Endothelial cell of umbilical vein (primary cell): Measurements from ENCODE around the gene XRCC4. TPM values are rescaled to one million over a fixed set of nuclear protein-coding genes. Genes with fewer than 3 reads are reported as not detected.

ENCODE experiments used
- BruUV-seq: library from RNA; stranded (reverse); fragments of 400-500 nt; replicated peaks from 2 replicates; lab custom pipeline; 2021; lab: Mats Ljungman, UMichigan
- CTCF ChIA-PET: fragments of 300-600, 350-600 bp; sonication (Branson Sonifier 250); formaldehyde crosslinking; loops from one replicate; lab custom pipeline; 2021; ENCODE audit warnings: antibody characterized with exemption, inconsistent platforms; lab: Charles Lee
- POLR2A ChIA-PET: fragments of 300-600, 350-600 bp; sonication (Branson Sonifier 250); formaldehyde crosslinking; loops from one replicate; lab custom pipeline; 2021; ENCODE audit warnings: antibody characterized with exemption, inconsistent platforms; lab: Charles Lee
- DNase-seq: peaks from one replicate; pipeline ENCODE4 v3.0.0-alpha.2; 2011; ENCODE audit warnings: low read depth, low spot score
- FAIRE-seq: peaks from 2 replicates; lab custom pipeline; 2011; peaks lifted over from hg19 to GRCh38; lab: Jason Lieb, UNC
- H2AFZ ChIP-seq: 2 replicates; pipeline ENCODE4 v1.6.0; 2012; ENCODE audit warnings: low read depth, low read length, control low read depth, inconsistent platforms
- H3K27ac ChIP-seq: 2 replicates; pipeline ENCODE4 v1.5.1; 2011; ENCODE audit warnings: low read depth, mild to moderate bottlenecking, control low read depth, low read length, moderate library complexity; ENCODE audit not compliant: insufficient read depth
- H3K27me3 ChIP-seq, 2 experiments: 2 replicates each; pipeline versions ENCODE4 v1.6.0 to v1.6.1; 2011; ENCODE audit warnings: low read length in 2 of 2, mixed read lengths in 1 of 2; ENCODE audit not compliant: control insufficient read depth in 2 of 2, insufficient read depth in 2 of 2
- H3K36me3 ChIP-seq, 2 experiments: 2 replicates in 1 of 2; 3 replicates in 1 of 2; pipeline ENCODE4 v1.5.1; 2011; ENCODE audit warnings: low read length in 2 of 2, mild to moderate bottlenecking in 1 of 2, moderate library complexity in 1 of 2; ENCODE audit not compliant: control insufficient read depth in 2 of 2, insufficient read depth in 2 of 2; ENCODE audit errors: extremely low read depth in 1 of 2
- H3K4me1 ChIP-seq: 3 replicates; pipeline ENCODE4 v1.5.1; 2011; ENCODE audit warnings: mild to moderate bottlenecking, low read length; ENCODE audit not compliant: control insufficient read depth, insufficient read depth; ENCODE audit errors: extremely low read depth
- H3K4me2 ChIP-seq: 2 replicates; pipeline ENCODE4 v1.6.1; 2011; ENCODE audit warnings: low read length, control low read depth, mixed read lengths; ENCODE audit not compliant: insufficient read depth
- H3K4me3 ChIP-seq, 3 experiments: fragments of 200-600 bp in 1 of 3; sonication (generic), shearing (Covaris generic) in 1 of 3; replicated peaks in 1 of 3; 2 replicates each; pipeline ENCODE4 v1.5.1; 2011 to 2016; ENCODE audit warnings: control low read depth in 3 of 3, low read length in 3 of 3, mild to moderate bottlenecking in 2 of 3, inconsistent platforms in 1 of 3, low read depth in 1 of 3, moderate library complexity in 1 of 3; ENCODE audit not compliant: insufficient read depth in 1 of 3
- H3K79me2 ChIP-seq: 2 replicates; pipeline ENCODE4 v1.6.0; 2012; ENCODE audit warnings: low read length, inconsistent platforms; ENCODE audit not compliant: control insufficient read depth, insufficient read depth
- H3K9ac ChIP-seq: replicated peaks from 2 replicates; pipeline ENCODE3; 2011; ENCODE audit warnings: low read length, control low read depth; ENCODE audit not compliant: insufficient read depth; ENCODE audit errors: extremely low read depth
- H3K9me1 ChIP-seq: replicated peaks from 3 replicates; pipeline ENCODE4 v1.6.0; 2011; ENCODE audit warnings: mild to moderate bottlenecking, low read length; ENCODE audit not compliant: control insufficient read depth, insufficient read depth; ENCODE audit errors: extremely low read depth
- H3K9me3 ChIP-seq: replicated peaks from 2 replicates; pipeline ENCODE4 v1.5.1; 2012; ENCODE audit warnings: low read length, inconsistent platforms; ENCODE audit not compliant: control insufficient read depth, insufficient read depth
- H4K20me1 ChIP-seq: replicated peaks from 2 replicates; pipeline ENCODE3; 2011; ENCODE audit warnings: mild to moderate bottlenecking, low read length; ENCODE audit not compliant: control insufficient read depth, insufficient read depth; ENCODE audit errors: extremely low read depth
- EZH2 ChIP-seq: IDR thresholded peaks from 2 replicates; pipeline ENCODE4 v1.6.1; 2012; ENCODE audit warnings: borderline replicate concordance, low read depth, mild to moderate bottlenecking, moderate library complexity, low read length, inconsistent platforms; ENCODE audit not compliant: severe bottlenecking
- FOS ChIP-seq: IDR thresholded peaks from 2 replicates; pipeline ENCODE4 v1.6.1; 2011; ENCODE audit warnings: mild to moderate bottlenecking, low read length, moderate library complexity, borderline replicate concordance; ENCODE audit not compliant: insufficient read depth
- GATA2 ChIP-seq: IDR thresholded peaks from 2 replicates; pipeline ENCODE4 v1.7.0; 2011; ENCODE audit warnings: low read depth, mild to moderate bottlenecking, moderate library complexity, mixed read lengths, low read length; ENCODE audit not compliant: insufficient read length, insufficient read depth
- JUN ChIP-seq: IDR thresholded peaks from 2 replicates; pipeline ENCODE4 v1.6.1; 2011; ENCODE audit warnings: borderline replicate concordance, low read depth; ENCODE audit not compliant: insufficient read length, insufficient read depth
- MYC ChIP-seq: IDR thresholded peaks from one replicate; pipeline ENCODE4 v1.6.1; 2011; ENCODE audit warnings: mild to moderate bottlenecking, low read depth, low read length
- POLR2A ChIP-seq: IDR thresholded peaks from 2 replicates; pipeline ENCODE4 v1.6.1; 2012; ENCODE audit warnings: low read depth, mild to moderate bottlenecking, control low read depth, low read length
- POLR2AphosphoS5 ChIP-seq: IDR thresholded peaks from 2 replicates; pipeline ENCODE4 v1.6.1; 2012; ENCODE audit warnings: low read depth, mild to moderate bottlenecking, control low read depth, low read length, moderate library complexity; ENCODE audit not compliant: insufficient read depth
- dilution Hi-C: fragments of 300-500 bp; cut with MboI; formaldehyde crosslinking; loops from one replicate; pipeline ENCODE4 v1.15.0; 2019; ENCODE audit warnings: low sequenced_read_pairs; ENCODE audit not compliant: extremely low pct_ligation_motif_present
- intact Hi-C: fragments of 100-400 bp; cut with micrococcal nuclease; formaldehyde crosslinking; loops from one replicate; pipeline ENCODE4 v1.10.0; 2022
- polyA plus RNA-seq, 4 experiments: library from polyadenylated mRNA; depleted of rRNA in 3 of 4; stranded (reverse) in 3 of 4; unstranded in 1 of 4; fragments of >200 nt; gene quantifications; 2 replicates each; pipeline versions ENCODE4 v1.2.1 to v1.2.3, GENCODE V29; 2011 to 2012; ENCODE audit warnings: missing spikeins in 1 of 4
- total RNA-seq: library from RNA; stranded (reverse); gene quantifications from 2 replicates; pipeline ENCODE4 v1.2.3, GENCODE V29; 2021
- TF ChIP-seq, protein P1 (sequence below): IDR thresholded peaks from 2 replicates; pipeline ENCODE4 v1.6.1; 2011; ENCODE audit not compliant: insufficient read depth, insufficient read length
- TF ChIP-seq, protein P2 (sequence below), 2 donors: IDR thresholded peaks; 1 replicate in 1 of 2; 2 replicates in 1 of 2; pipeline ENCODE4 v1.5.1; 2011; ENCODE audit warnings: low read length in 2 of 2, mild to moderate bottlenecking in 2 of 2, moderate library complexity in 2 of 2, control low read depth in 1 of 2, inconsistent platforms in 1 of 2, low read depth in 1 of 2; ENCODE audit not compliant: insufficient read depth in 1 of 2; ENCODE audit errors: extremely low read depth in 1 of 2

XRCC4 gene
- total and polyA plus RNA-seq, 2 donors (not counting 3 experiments of a cell fraction or from before 2014, with no cell fraction given): 1.3 to 7.7 TPM

DNA sequence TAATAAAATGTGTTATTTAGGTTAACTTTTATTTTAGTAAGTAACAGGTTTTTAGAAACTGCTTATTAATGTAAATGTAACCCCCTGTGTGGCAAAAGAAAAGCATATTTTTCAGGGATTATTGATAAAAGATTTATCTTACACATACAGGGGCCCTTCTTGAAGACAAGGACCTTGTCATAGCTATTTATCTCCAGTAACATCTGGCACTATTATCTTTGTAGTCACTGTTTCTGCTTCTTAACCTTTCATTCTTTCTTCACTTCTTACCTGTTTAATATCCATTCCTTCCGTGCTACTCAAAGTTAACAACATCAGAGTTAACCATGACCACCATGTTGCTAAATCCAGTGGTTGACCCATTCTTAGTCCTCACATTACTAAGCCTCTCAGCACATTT lies 276.4 kb downstream of the XRCC4 start:
- H3K27ac ChIP-seq: no peak overlapping the region
- H3K9ac ChIP-seq: no peak overlapping the region
- H3K4me3 ChIP-seq: no peak overlapping the region
- no peaks in the 10 kb centered on the region for H3K36me3 ChIP-seq
- FAIRE-seq: no peak
- H3K4me1 ChIP-seq: no peaks in the 10 kb centered on the region
- no peaks in the 10 kb centered on the region for H4K20me1 ChIP-seq
- no peaks in the 10 kb centered on the region for H3K79me2 ChIP-seq
- H2AFZ ChIP-seq: no peak overlapping the region
- no peak overlapping the region for H3K4me2 ChIP-seq
- no peaks in the 10 kb centered on the region for H3K27me3 ChIP-seq
- TF ChIP-seq POLR2AphosphoS5 (no peak), EZH2 (no peak), POLR2A (no peak), MYC (no peak), JUN (no peak), GATA2 (no peak), FOS (no peak)
- TF ChIP-seq, protein P1, sequence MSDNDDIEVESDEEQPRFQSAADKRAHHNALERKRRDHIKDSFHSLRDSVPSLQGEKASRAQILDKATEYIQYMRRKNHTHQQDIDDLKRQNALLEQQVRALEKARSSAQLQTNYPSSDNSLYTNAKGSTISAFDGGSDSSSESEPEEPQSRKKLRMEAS: no peak
- TF ChIP-seq, protein P2, sequence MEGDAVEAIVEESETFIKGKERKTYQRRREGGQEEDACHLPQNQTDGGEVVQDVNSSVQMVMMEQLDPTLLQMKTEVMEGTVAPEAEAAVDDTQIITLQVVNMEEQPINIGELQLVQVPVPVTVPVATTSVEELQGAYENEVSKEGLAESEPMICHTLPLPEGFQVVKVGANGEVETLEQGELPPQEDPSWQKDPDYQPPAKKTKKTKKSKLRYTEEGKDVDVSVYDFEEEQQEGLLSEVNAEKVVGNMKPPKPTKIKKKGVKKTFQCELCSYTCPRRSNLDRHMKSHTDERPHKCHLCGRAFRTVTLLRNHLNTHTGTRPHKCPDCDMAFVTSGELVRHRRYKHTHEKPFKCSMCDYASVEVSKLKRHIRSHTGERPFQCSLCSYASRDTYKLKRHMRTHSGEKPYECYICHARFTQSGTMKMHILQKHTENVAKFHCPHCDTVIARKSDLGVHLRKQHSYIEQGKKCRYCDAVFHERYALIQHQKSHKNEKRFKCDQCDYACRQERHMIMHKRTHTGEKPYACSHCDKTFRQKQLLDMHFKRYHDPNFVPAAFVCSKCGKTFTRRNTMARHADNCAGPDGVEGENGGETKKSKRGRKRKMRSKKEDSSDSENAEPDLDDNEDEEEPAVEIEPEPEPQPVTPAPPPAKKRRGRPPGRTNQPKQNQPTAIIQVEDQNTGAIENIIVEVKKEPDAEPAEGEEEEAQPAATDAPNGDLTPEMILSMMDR (IDR thresholded peaks at IDR 0.05; ENCODE audit: extremely low read depth in 1 of 2, insufficient read depth in 1 of 2, low read depth in 1 of 2, low read length in 2 of 2): no peak
- ChIA-PET POLR2A (no interaction called here), CTCF (no interaction called here)
- intact Hi-C loops: no loop called here
- no peaks in the 10 kb centered on the region for H3K9me3 ChIP-seq
- dilution Hi-C loops: no loop called here
- no peaks in the 10 kb centered on the region for H3K9me1 ChIP-seq
- BruUV-seq: no TSS peak
- DNase-seq: no peak
